HG02973 (cell line): ENCODE results near the gene TMEM202.
"Not testable (repeated sequence)": the region's sequence is repeated elsewhere in the genome, so short reads cannot be mapped to it uniquely, and the experiment has no call there.

Experiments
- ATAC-seq: cut with Tn5 transposase; IDR thresholded peaks from one replicate; pipeline ENCODE4 v1.9.1; 2021; ENCODE audit warnings: moderate library complexity; ENCODE audit not compliant: unreplicated experiment

Gene TMEM202

DNA sequence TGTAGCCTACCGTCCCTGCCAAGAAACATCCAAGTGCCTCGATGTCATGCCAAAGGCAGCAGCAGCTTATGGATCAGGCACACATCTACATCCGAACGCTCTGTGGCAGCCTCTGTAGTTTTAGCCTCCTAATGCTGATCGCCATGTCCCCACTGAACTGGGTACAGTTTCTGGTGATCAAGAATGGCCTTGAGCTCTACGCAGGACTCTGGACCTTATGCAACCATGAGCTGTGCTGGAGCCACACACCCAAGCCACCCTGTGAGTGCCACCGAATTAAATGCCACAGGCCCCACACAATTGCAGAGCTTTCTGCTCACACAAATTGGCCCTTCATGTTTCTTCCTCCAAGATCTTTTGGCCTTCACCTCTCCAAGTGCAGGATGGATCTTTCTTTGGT lies 543 bp downstream of the TMEM202 start:
- no peak for ATAC-seq

DNA sequence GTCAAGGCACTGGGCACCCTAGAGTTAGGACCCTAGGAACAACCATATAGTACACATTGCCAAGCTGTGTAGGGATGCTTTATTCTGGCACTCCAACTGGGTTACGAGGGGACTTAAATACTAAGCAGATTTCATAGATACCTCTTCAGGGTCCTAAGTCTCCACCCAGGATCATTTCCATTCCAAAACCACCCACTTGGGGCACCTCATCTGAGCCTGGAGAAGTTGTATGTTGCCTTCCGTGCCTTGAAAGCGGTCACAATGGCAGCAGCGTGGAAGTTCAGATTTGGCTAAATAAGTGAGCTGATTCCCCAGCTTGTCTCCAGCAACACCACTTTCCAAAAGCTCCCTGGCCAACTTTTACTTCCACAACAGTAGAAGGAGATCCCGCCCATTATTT lies 4.6 kb downstream of the TMEM202 start:
- no peak for ATAC-seq

DNA sequence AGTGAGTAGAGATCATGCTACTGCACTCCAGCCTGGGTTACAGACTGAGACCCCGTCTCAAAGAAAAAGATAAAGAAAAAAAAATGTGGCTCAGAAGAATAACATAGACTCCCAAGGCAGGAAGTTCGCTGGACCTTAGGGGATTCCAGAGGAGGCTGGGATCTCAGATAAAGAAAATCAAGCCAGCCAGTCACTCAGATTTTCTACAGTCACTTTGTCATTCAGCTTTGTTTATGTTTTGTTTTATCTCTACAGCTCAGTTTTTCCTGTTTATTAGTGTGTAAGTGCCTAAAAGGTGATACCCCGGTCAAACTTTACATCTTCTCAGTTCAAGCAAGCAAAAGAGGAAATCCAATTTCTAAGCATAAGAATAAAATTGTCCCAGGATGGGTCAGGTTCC lies 6.3 kb downstream of the TMEM202 start:
- no peak for ATAC-seq

- no peak for ATAC-seq
Observed at GRCh38 chr15:72404841-72405240, 6.7 kb downstream of the TMEM202 start.

- ATAC-seq, result no peak
Observed at GRCh38 chr15:72406936-72407335, 8.8 kb downstream of the TMEM202 start.

- ATAC-seq, result no peak
Observed at GRCh38 chr15:72411111-72411510, 13.0 kb downstream of the TMEM202 start.

DNA sequence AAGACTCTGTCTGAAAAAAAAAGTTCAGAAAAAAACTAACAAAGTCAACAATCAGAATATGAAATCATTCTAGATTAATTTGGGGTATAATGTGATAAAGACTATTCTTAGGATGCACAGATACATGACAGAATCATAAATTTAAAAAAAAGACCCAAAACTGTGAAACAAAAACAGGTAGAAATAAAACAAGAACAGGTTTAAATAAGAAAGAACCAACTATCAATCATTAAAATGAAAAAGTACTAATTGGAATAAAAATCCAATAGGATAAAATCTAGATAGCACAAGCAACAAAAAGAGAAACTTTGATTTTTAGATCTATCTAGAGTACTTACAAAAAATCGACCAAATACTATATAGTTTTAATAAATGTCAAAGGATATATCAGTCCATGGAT lies 13.4 kb downstream of the TMEM202 start:
- no peak for ATAC-seq

GRCh38 chr15:72413337-72413736 lies 15.2 kb downstream of the TMEM202 start:
- ATAC-seq, result not testable (repeated sequence)

DNA sequence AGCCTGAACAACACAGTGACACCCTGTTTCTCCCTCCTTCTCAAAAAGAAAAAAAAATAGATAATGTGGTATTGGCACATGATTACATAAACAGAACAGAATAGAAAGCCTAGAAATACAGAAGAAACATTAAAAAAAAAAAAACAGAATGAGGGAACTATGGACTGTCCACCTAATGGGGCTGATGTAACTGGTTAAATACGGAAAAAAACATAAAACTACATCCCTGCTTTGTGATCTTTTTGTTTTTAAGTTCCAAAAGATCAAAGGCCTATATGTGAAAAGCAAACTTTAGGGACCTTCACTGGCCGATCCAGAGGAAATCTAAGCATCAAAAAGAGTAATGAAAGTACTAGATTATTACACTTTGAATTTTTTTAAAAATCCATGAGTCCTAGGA lies 17.2 kb downstream of the TMEM202 start:
- no peak for ATAC-seq

GRCh38 chr15:72419768-72420167 lies 21.7 kb downstream of the TMEM202 start:
- ATAC-seq, result not testable (repeated sequence)

DNA sequence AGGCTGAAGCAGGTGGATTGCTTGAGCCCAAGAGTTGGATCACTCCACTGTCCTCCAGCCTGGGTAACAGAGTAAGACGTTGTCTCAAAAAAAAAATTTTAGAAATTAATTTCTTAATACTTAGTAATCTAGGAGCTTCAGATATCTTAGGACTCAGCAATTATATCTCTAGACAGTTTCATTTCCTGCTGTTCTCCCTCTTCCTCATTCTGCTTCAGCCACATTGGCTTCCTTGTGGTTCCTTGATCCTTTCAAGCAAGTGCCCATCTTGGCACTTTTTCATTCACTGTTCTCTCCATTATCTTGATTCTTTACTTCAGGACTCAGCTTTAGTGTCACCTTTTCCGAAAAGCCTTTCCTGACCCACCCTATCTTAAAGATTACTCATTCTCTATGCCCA lies 22.5 kb downstream of the TMEM202 start:
- no peak for ATAC-seq

DNA sequence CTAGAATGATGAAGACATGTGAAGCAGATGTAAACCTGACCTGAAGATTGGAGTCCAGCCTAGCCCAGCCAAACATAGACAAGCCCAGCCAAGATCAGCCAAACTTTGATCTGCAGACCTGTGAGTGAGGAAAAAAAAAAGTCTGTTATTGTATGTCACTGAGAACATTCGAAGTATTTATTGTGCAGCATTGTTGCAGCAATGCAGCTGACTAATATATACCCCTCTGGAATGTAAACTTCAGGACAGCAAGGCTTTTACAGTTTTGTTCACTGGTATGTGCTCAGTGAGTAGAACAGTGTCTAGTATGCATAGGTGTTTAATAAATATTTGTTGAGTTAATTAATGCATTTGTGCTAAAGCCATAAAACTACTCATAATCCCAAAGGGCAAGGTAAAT lies 23.4 kb downstream of the TMEM202 start:
- ATAC-seq, result no peak

- ATAC-seq, result no peak
Observed at GRCh38 chr15:72423256-72423655, 25.2 kb downstream of the TMEM202 start.

DNA sequence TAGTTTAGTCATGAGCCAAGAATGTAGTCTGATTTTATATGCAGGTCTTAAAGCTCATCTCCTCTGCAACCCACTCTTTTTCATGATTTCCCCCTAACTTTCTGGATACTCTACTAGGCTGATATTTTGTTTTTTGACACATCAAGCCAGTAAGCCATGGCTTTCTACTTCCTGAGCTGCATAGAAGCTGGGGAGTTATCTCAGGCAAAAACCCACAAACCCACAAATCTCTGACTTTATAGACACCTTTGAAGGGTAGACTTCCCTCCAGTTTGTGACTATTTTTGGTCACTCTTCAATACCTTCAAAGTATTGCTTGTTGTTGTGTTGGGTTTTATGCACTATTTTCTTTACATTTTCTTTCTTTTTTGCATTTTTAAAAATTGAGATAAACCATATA lies 28.6 kb downstream of the TMEM202 start:
- no peak for ATAC-seq

DNA sequence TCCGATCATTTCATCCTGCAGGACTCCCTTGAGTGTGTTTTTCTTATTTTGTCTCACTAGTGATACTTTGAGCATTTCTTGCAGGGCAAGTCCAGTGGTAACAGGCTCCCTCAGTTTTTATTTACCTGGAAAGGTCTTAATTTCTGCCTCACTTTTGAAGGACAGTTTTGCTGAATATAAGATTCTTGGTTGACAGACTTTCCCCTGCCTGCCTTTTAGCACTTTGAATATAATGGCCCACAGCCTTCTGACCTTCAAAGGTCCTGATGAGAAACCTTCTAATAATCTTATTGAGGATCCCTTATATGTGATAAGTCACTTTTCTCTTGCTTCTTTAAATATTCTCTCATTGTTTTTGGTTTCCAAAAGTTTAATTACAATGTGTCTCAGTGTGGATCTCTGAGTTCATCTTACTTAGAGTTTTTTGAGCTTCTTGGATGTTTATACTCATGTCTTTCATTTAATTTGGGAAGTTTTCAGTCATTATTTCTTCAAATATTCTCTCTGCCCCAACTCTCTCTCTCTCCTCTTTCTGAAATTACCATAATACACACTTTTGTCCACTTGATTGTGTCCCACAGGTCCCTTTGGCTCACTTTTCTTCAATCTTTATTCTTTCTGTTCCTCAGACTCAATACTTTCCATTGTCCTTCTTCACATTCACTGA lies 39.7 kb downstream of the TMEM202 start:
- ATAC-seq, result no peak

- not testable (repeated sequence) for ATAC-seq
Observed at GRCh38 chr15:72442848-72443247, 44.7 kb downstream of the TMEM202 start.

- no peak for ATAC-seq
Observed at GRCh38 chr15:72445426-72445825, 47.3 kb downstream of the TMEM202 start.

GRCh38 chr15:72450805-72451204 lies 52.7 kb downstream of the TMEM202 start:
- no peak for ATAC-seq

DNA sequence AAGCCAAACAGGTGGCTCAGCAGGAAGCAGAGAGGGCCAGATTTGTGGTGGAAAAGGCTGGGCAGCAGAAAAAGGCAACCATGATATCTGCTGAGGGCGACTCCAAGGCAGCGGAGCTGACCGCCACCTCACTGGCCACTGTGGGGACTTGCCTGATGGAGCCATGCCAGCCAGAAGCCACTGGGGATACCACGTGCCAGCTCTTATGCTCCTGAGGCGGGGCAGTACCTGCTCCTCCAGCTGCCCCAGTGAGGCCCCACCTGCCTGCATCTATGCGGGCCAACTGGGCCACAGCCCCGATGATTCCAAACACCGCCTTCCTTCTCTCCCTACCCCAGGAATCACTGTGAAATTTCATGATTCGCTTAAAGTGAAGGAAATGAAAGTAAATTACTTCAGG lies 53.1 kb downstream of the TMEM202 start:
- no peak for ATAC-seq

DNA sequence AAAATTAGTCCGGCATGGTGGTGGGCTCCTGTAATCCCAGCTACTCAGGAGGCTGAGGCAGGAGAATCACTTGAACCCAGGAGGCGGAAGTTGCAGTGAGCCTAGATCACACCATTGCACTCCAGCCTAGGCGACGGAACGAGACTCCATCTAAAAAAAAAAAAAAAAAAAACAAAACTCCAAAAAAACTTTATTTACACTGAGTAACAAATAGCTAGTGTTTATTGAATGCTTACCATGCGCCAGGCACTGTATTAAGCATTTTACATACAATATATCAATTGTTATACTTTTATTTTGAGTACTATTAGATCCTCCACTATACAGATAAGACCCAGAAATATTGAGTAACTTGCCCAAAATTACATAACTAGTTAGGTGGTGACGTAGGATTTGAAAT lies 58.6 kb downstream of the TMEM202 start:
- ATAC-seq, result no peak
